Left lung (tissue), 10 donors: Measurements from ENCODE around the gene GPSM3. TPM values are rescaled to one million over a fixed set of nuclear protein-coding genes. Genes with fewer than 3 reads are reported as not detected.

Experiments
- ATAC-seq: fragments of 200-7000 bp; cut with Tn5 transposase; one replicate; pipeline ENCODE4 v1.9.1; 2020; ENCODE audit warnings: moderate library complexity
- DNase-seq, 4 donors: peaks; one replicate each; pipeline ENCODE4 v3.0.0-alpha.2; 2013 to 2020
- H3K27ac ChIP-seq, 2 donors: fragments of 200-600 bp; sonication (generic) in 1 of 2; one replicate each; pipeline versions ENCODE4 v1.5.0 to v1.8.0; 2020 to 2021
- H3K27me3 ChIP-seq, 2 donors: fragments of 200-600 bp; sonication (generic) in 1 of 2; one replicate each; pipeline versions ENCODE4 v1.5.0 to v1.8.0; 2020 to 2021
- H3K36me3 ChIP-seq, 2 donors: fragments of 200-600 bp; sonication (generic) in 1 of 2; one replicate each; pipeline versions ENCODE4 v1.5.0 to v1.8.0; 2020 to 2021
- H3K4me1 ChIP-seq, 2 donors: fragments of 200-600 bp; one replicate each; pipeline ENCODE4 v1.8.0; 2021
- H3K4me3 ChIP-seq, 2 donors: fragments of 200-600 bp; sonication (generic) in 1 of 2; one replicate each; pipeline versions ENCODE4 v1.5.0 to v1.8.0; 2020 to 2021; ENCODE audit warnings: mild to moderate bottlenecking in 1 of 2
- H3K9me3 ChIP-seq, 2 donors: fragments of 200-600 bp; sonication (generic) in 1 of 2; one replicate each; pipeline versions ENCODE4 v1.5.0 to v1.8.0; 2020 to 2021
- intact Hi-C, 2 donors: fragments of 100-400 bp; cut with DNase I; formaldehyde crosslinking; loops; one replicate each; pipeline versions ENCODE4 v1.11.2 to v1.14.2; 2022
- polyA plus RNA-seq, 6 donors: library from polyadenylated mRNA; unstranded; fragments of 120-200 nt; gene quantifications; one replicate each; pipeline ENCODE4 v1.2.1, GENCODE V29; 2013; ENCODE audit not compliant: insufficient read length in 6 of 6
- total RNA-seq, 2 donors: library from RNA; stranded (reverse); fragmentation: NEBNext Ultra II Directional; extraction: Animal tissue kit (Norgen Biotek cat#: 25700); gene quantifications; one replicate each; pipeline ENCODE4 v1.2.1, GENCODE V29; 2021
- TF ChIP-seq, protein P1 (sequence below), 2 donors: fragments of 200-600 bp; sonication (generic) in 1 of 2; IDR thresholded peaks; one replicate each; pipeline versions ENCODE4 v1.5.0 to v1.8.0; 2021; ENCODE audit warnings: antibody characterized with exemption in 2 of 2
- donor health status: DM: no; HTN: yes; CAD: no.
- donor health status: DM: no; HTN: no; CAD: no.

GPSM3 gene
- total and polyA plus RNA-seq, 8 donors: 15.9 to 81.7 (median 19.2) TPM

DNA sequence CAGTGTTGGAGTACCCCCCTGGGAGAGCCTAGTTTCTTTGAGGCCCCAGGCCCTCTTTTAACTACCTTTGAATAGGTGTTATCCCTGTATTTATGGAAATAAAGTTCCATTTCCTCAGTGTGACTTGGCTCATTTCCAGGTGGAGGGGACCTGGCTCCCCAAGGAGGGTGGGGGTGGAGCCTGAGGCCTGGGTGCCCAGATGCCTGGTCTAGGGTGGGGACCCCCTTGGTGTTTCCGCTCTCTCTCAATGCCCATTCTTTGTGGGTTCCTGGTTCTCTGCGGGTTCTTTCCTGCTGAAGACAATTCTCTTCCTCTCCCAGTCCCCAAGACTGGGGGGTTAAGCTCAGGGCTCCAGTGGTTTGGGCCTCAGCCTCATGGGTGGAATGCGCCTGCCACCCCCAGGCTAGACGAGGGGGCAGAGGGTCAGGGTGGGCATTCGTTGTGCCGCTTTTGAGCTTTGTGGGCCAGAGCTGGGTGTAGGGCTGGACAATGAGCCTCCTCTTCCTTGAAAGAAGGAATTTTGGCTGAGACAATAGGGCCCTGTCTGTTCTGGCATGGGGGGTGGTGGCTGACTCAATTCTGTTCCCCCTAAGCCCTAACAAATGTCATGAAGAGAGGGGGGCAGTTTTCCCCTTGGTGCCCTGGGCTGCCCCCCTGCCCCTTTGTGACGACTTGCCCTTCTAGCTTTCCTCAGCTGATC is 28.7 kb downstream of the GPSM3 start:
- TF ChIP-seq, protein P1, sequence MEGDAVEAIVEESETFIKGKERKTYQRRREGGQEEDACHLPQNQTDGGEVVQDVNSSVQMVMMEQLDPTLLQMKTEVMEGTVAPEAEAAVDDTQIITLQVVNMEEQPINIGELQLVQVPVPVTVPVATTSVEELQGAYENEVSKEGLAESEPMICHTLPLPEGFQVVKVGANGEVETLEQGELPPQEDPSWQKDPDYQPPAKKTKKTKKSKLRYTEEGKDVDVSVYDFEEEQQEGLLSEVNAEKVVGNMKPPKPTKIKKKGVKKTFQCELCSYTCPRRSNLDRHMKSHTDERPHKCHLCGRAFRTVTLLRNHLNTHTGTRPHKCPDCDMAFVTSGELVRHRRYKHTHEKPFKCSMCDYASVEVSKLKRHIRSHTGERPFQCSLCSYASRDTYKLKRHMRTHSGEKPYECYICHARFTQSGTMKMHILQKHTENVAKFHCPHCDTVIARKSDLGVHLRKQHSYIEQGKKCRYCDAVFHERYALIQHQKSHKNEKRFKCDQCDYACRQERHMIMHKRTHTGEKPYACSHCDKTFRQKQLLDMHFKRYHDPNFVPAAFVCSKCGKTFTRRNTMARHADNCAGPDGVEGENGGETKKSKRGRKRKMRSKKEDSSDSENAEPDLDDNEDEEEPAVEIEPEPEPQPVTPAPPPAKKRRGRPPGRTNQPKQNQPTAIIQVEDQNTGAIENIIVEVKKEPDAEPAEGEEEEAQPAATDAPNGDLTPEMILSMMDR (IDR thresholded peaks at IDR 0.05): no peak
- Histone ChIP-seq H3K27me3 (peaks cover 0 to 9% of the 10 kb centered on the region in 2 donors), H3K4me3 (no peak overlapping the region), H3K27ac (peak overlapping the region; percentile 51 to 57), H3K36me3 (peaks cover 0 to 26% of the 10 kb centered on the region in 2 donors), H3K4me1 (no peaks in the 10 kb centered on the region), H3K9me3 (no peaks in the 10 kb centered on the region)
- intact Hi-C loops: no loop called here
- ATAC-seq (no peak), DNase-seq (peak in 1 of 4 donors; percentile 29)

DNA sequence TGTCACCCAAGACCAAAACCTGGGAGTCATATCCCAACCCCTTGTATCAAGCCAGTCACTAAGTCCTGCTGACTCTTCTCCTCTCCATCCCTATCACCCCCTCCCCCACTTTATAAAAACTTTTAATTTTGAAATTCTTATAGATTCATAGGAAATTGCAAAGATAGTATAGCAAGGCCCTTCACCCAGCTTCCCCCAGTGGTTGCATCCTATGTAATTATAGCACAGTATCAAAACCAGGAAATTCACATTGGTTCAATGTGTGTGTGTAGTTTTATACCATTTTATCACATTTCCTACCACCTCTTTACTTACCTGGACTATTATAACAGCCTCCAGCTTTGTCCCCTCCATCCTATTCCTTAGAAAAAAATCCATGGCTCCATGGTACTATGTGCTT is 34.4 kb downstream of the GPSM3 start:
- Histone ChIP-seq H3K9me3 (no peaks in the 10 kb centered on the region), H3K4me1 (peaks cover 10 to 23% of the 10 kb centered on the region in 2 donors), H3K27ac (no peak overlapping the region), H3K36me3 (peaks cover 0 to 14% of the 10 kb centered on the region in 2 donors), H3K4me3 (no peak overlapping the region), H3K27me3 (peaks cover 3 to 43% of the 10 kb centered on the region in 2 donors)
- intact Hi-C loops: no loop called here
- TF ChIP-seq, protein P1 (IDR thresholded peaks at IDR 0.05): no peak
- ATAC-seq: no peak
- no peak for DNase-seq

DNA sequence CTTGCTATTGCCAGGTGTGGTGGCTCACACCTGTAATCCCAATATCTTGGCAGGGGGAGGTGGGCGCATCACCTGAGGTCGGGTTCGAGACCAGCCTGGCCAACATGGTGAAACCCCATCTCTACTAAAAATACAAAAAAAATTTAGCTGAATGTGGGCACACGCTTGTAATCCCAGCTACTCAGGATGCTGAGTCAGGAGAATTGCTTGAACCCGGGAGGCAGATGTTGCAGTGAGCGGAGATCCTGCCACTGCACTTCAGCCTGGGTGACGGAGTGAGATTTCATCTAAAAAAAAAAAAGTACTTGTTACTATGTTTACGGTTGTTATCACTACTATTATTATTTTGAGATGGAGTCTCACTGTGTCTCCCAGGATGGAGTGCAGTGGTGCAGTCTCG is 35.6 kb downstream of the GPSM3 start:
- intact Hi-C loops: no loop called here
- no peaks in the 10 kb centered on the region for H3K9me3 ChIP-seq
- DNase-seq: no peak

DNA sequence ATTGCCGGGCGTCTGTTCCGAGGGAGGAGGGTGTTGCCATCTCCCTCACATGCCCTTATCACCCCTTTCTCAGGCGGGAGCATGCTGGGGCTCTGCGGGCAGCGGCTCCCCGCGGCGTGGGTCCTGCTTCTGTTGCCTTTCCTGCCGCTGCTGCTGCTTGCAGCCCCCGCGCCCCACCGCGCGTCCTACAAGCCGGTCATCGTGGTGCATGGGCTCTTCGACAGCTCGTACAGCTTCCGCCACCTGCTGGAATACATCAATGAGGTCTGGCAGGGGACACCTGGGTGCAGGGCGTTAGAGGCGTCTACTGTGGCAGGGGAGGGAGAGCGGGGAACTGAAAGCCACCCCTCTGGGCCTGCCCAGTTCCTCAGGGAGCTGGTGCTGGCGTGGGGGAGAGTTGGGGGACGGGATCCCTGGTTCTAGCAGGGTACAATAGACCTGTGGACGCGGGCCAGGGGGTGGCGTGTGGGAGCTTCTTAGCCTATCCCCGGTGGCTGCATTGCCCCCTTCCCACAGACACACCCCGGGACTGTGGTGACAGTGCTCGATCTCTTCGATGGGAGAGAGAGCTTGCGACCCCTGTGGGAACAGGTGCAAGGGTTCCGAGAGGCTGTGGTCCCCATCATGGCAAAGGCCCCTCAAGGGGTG is 37.8 kb downstream of the GPSM3 start:
- H3K27ac ChIP-seq: peak overlapping the region; percentile 74 to 80
- intact Hi-C loops: loop anchor here in 1 of 2 donors (5.0 kb wide), 1 partner anchor 37 kb away; no protein-coding TSS in a partner anchor
- peak; percentile 78 for ATAC-seq

More for the DNA sequence above, 35.6 kb downstream of the GPSM3 start:
- ATAC-seq: no peak
- Histone ChIP-seq H3K27ac (no peak overlapping the region), H3K27me3 (peaks cover 7 to 54% of the 10 kb centered on the region in 2 donors), H3K4me3 (no peak overlapping the region), H3K4me1 (peaks cover 15 to 34% of the 10 kb centered on the region in 2 donors), H3K36me3 (peaks cover 0 to 14% of the 10 kb centered on the region in 2 donors)
- TF ChIP-seq, protein P1 (IDR thresholded peaks at IDR 0.05): no peak

More for the DNA sequence above, 37.8 kb downstream of the GPSM3 start:
- Histone ChIP-seq H3K9me3 (no peaks in the 10 kb centered on the region), H3K36me3 (peaks cover 0 to 14% of the 10 kb centered on the region in 2 donors), H3K4me3 (peak overlapping the region; percentile 47 to 62), H3K27me3 (peaks cover 23 to 77% of the 10 kb centered on the region in 2 donors), H3K4me1 (peaks cover 15 to 45% of the 10 kb centered on the region in 2 donors)
- TF ChIP-seq, protein P1 (IDR thresholded peaks at IDR 0.05): peak; percentile 34 to 49
- peak; percentile 48 to 83 (median 75) for DNase-seq
